22Rv1 (cell line): ENCODE results near the gene ABTB2.

Experiments used
- CTCF ChIP-seq: fragments of 450-650 bp; IDR thresholded peaks from 2 replicates; pipeline ENCODE4 v1.5.1; 2017; ENCODE audit warnings: mild to moderate bottlenecking
- ZFX ChIP-seq: fragments of 450-650 bp; IDR thresholded peaks from 2 replicates; pipeline ENCODE4 v1.6.1; 2017; ENCODE audit warnings: antibody characterized with exemption, borderline replicate concordance

- TF ChIP-seq CTCF (no peak), ZFX (no peak)
These were observed at the start of gene ABTB2 for GRCh38 chr11:34357701-34358257.
